GM06990 (cell line): Measurements from ENCODE around the gene SGIP1.

ENCODE experiments used
- DNase-seq: peaks from one replicate; pipeline ENCODE4 v3.0.0-alpha.2; 2011; ENCODE audit not compliant: insufficient read length; ENCODE audit errors: extremely low read depth
- H3K27me3 ChIP-seq: replicated peaks from 2 replicates; pipeline ENCODE4 v1.6.0; 2011; ENCODE audit warnings: low read length; ENCODE audit not compliant: control insufficient read depth, insufficient read depth
- H3K36me3 ChIP-seq: 2 replicates; pipeline ENCODE4 v1.5.1; 2011; ENCODE audit warnings: low read length; ENCODE audit not compliant: control insufficient read depth, insufficient read depth
- H3K4me3 ChIP-seq: replicated peaks from 2 replicates; pipeline ENCODE4 v1.5.1; 2011; ENCODE audit warnings: low read depth, mild to moderate bottlenecking, control low read depth, low read length
- CTCF ChIP-seq: IDR thresholded peaks from 2 replicates; pipeline ENCODE4 v1.5.1; 2011; ENCODE audit warnings: low read length, control low read depth, mild to moderate bottlenecking, inconsistent platforms; ENCODE audit not compliant: insufficient read depth, poor library complexity, severe bottlenecking

The SGIP1 gene

DNA sequence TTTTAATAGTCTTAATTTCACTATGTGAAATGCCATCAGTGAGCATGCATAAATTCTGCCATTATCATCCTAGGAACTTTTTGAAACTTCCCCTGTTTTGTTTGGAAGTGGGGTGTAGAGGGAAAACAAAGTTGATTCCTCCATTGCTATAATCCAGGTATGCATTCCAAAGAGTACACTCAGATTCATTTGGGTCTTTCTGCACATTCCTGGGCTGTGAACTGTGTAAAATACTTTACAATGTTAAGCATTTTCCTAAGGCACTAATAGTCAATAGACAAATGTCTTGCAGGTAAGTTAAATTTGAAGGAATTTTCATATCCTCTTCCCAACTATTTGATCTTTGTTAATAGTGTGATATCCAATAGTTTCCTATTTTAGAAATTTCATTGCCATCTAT, 36.2 kb downstream of the SGIP1 start:
- Histone ChIP-seq H3K4me3 (no peak overlapping the region), H3K36me3 (no peaks in the 10 kb centered on the region), H3K27me3 (no peaks in the 10 kb centered on the region)
- no peak for DNase-seq
- TF ChIP-seq CTCF, result no peak

- Histone ChIP-seq H3K36me3 (no peaks in the 10 kb centered on the region), H3K4me3 (no peak overlapping the region), H3K27me3 (no peaks in the 10 kb centered on the region; the same call in 1 of the 2 replicates)
- DNase-seq, result no peak
- no peak for TF ChIP-seq CTCF
Observed at GRCh38 chr1:66571789-66572188, 37.8 kb downstream of the SGIP1 start.

DNA sequence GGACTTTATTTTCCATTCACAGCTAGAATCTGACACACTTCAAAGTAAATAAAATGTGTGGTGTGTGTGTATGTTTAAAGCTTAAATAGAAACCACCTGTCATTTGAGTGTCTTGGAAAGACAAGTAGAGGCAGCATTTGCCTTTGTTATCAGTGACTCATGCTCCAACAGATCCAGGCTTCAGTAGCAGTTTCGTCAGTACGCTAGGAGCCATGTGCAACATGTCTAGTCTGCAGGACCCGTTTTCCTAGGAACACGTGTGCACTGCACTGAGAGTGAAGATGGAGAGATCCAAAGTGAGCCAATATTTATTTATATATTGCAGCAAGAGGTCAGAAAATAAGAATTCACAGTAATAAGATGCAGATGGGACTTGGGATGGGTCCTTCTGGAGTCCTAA, 41.8 kb downstream of the SGIP1 start:
- DNase-seq, result no peak
- Histone ChIP-seq H3K4me3 (no peak overlapping the region), H3K36me3 (no peaks in the 10 kb centered on the region), H3K27me3 (no peaks in the 10 kb centered on the region; the same call in 1 of the 2 replicates)
- no peak for TF ChIP-seq CTCF

GRCh38 chr1:66576645-66577044, 42.7 kb downstream of the SGIP1 start:
- Histone ChIP-seq H3K36me3 (no peaks in the 10 kb centered on the region), H3K4me3 (no peak overlapping the region), H3K27me3 (no peaks in the 10 kb centered on the region; the same call in 1 of the 2 replicates)
- TF ChIP-seq CTCF, result no peak
- no peak for DNase-seq

DNA sequence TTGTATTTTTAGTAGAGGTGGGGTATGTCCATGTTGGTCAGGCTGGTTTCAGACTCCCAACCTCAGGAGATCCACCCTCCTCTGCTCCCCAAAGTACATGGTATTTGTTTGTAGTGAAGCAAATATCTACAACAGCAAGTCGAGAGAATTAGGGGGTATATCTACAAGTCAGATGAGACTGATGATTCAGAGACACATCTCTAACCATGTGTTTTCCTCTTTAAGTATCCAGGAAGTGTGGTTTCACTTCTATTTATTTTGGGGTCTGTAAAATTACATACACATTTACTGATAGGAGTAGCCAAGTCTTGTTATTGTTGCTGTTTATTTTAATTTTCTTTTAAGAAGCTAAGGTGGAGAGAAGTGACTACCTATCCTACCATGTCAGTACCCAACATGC, 44.9 kb downstream of the SGIP1 start:
- Histone ChIP-seq H3K27me3 (no peaks in the 10 kb centered on the region; the same call in 1 of the 2 replicates), H3K36me3 (no peaks in the 10 kb centered on the region), H3K4me3 (no peak overlapping the region)
- TF ChIP-seq CTCF, result no peak
- DNase-seq, result no peak

GRCh38 chr1:66580081-66580480, 46.1 kb downstream of the SGIP1 start:
- Histone ChIP-seq H3K4me3 (no peak overlapping the region), H3K27me3 (no peaks in the 10 kb centered on the region; the same call in 1 of the 2 replicates), H3K36me3 (no peaks in the 10 kb centered on the region)
- no peak for DNase-seq
- no peak for TF ChIP-seq CTCF
